CD4-positive, alpha-beta T cell treated with Interleukin-17A for 1 hour (primary cell): Measurements from ENCODE around the gene CFAP119.
"Not testable (repeated sequence)": the region's sequence is repeated elsewhere in the genome, so short reads cannot be mapped to it uniquely, and the experiment has no call there.

Experiments
- DNase-seq: peaks from one replicate; pipeline ENCODE4 v3.0.0-alpha.2; 2020

Gene CFAP119

DNA sequence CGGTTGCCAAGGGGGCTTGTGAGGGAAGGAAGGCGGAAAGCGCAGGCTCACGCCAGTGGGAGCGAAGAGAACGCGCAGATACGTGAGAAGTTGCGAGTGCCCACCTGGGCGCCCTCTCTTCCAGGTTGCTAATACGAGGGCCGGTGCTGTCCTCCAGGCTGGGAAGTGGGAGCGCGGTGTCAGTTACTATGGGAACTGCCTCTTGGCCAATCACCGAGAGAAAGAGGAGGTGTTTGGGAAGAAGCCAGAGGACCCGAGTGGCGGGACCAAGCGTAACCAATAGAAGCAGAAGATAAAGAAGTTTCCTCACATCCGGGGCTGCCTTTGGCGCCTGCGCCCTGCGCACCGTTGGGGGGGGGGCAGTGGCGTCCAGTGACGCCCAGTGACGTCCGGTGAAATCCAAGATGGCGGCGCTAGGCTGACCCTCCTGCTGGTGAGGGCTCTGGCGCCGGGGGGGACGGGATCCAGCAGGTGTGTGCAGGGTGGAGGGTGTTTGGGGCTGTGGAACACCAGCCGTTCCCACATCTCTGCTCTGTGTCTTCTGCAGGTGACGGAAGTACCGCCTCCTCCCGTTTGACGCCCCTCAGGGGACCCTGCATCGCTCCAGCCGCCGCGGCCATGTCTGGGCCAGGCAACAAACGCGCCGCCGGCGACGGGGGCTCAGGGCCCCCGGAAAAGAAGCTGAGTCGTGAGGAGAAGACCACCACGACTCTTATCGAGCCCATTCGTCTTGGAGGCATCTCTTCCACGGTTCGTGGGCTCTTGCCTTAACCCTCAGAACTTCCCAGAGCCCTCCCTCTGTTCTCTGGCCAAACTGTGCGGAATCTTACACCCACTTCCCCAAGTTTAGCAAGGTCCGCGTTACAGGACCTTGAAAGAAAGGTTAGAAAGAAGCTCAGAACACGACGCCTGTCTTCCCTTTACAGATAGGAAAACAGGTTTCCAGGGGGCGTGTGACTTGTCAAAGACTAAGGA is at the start of gene CFAP119, which contains the start of gene RNF40:
TSS of gene CFAP119 (minus strand) at position 135 of the 975 bp plus-strand sequence. CDS start 314 bp downstream, outside the sequence.
TSS of gene RNF40 (plus strand) at position 395 of the 975 bp plus-strand sequence. CDS start at position 619, 224 bp downstream.
- DNase-seq, result peak; percentile 94

DNA sequence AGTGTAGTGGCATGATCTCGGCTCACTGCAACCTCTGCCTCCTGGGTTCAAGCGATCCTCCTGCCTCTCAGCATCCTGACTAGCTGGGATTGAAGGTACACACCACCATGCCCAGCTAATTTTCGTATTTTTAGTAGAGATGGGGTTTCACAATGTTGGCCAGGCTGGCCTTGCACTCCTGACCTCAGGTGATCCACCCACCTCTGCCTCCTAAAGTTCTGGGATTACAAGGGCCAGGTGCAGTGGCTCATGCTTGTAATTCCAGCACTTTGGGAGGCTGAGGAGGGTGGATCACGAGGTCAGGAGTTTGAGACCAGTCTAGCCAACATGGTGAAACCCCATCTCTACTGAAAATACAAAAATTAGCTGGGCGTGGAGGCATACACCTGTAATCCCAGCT is 47.8 kb upstream of the CFAP119 start:
- DNase-seq, result not testable (repeated sequence)

DNA sequence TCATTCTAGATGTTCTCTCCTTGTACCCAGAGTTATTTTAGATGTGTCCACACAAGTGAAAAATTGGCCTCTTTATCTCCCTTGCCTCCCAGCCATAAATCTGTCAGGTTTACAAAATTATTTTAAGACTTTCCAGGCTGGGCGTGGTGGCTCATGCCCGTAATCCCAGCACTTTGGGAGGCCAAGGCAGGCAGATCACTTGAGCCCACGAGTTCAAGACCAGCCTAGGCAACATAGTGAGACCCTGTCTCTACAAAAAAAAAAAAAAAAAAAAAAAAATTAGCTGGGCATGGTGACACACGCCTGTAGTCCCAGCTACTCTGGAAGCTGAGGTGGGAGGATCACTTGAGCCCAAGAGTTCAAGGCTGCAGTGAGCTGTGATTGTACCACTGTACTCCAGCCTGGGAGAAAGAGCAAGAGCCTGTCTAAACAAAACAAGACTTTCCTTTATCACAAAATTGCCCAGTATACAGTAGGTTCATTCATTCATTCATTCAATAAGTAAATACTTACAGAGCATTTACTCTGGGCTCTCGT is 47.1 kb upstream of the CFAP119 start:
- not testable (repeated sequence) for DNase-seq

DNA sequence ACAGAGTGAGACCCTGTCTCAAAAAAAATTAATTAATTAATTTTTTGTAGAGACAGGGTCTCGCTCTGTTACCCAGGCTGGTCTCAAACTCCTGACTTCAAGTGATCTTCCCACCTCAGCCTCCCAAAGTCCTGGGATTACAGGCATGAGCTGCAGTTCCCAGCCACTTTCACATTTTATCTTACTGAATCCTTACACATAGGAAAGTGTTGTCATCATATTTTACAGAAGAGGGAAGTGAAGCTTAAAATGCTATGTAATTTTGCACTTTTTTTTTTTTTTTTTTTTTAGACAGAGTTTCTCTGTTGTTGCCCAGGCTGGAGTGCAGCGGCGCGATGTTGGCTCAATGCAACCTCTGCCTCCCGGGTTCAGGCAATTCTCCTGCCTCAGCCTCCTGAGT is 46.3 kb upstream of the CFAP119 start:
- no peak for DNase-seq

DNA sequence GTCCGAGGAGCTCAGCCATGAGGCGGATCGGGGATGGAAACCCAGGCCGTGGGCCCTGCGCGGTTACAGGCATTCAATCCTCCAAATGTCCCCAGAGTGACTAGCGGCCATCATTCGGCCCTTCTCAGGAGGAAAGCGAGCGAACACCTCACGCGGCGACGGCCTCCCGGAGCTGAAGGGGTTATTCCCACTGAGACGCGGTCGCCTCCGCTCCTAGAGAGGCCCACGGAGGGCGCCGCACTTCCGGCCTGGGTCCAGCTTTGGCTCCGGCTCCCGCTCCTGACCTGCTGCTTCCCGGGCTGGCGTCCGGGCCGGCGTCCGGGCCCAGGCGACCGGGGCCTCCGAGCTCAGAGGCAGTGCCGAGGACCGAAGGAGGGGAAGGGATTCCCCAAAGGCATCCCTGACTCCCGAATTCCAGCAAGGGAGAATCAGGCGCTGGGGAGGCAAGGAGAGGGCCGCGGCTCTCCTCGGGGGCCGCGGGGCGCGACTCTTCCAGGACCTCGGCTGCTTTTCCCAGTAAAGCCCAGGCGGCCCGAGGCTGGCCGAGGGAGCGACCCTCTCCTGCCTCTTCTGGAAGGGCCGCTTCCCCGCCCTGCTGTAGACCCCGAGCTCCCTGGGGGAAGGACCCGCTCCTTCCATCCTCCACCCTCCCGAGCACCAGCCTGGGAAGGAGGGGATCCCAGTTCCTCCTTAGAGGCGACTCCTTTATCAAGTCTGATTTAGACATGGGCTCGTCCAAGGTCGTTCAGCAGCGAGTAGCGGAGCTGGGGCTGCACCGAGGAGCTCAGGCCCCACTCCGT is 43.7 kb upstream of the CFAP119 start:
- peak; percentile 52 for DNase-seq

DNA sequence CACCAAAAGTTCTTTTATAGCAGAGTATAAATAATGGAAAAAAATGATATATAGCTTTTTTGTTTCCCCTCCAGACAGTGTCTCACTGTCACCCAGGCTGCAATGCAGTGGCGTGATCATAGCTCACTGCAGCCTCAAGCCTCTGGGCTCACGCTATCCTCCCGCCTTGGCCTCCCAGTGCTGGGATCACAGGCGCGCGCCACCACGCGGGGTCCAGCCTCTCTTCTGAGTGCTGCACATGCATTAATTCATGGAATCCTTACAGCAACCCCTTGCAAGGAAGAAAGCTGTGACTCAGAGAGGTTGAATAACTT is 43.2 kb upstream of the CFAP119 start:
- no peak for DNase-seq

DNA sequence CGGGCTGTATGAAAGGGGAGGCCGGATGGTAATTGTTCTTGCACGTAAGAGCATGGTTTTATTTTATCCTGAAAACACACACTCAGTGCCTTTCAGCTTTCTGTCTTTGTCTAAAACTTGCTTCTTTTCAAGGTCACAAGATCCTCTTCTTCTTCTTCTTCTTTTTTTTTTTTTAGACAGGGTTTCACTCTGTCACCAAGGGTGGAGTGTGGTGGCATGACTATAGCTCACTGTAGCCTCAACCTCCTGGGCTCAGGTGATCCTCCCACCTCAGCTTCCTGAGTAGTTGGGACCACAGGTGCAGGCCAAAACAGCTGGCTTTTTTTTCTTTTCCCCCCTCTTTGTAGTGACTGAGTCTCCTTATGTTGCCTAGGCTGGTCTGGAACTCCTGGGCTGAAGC is 41.1 kb upstream of the CFAP119 start:
- no peak for DNase-seq

DNA sequence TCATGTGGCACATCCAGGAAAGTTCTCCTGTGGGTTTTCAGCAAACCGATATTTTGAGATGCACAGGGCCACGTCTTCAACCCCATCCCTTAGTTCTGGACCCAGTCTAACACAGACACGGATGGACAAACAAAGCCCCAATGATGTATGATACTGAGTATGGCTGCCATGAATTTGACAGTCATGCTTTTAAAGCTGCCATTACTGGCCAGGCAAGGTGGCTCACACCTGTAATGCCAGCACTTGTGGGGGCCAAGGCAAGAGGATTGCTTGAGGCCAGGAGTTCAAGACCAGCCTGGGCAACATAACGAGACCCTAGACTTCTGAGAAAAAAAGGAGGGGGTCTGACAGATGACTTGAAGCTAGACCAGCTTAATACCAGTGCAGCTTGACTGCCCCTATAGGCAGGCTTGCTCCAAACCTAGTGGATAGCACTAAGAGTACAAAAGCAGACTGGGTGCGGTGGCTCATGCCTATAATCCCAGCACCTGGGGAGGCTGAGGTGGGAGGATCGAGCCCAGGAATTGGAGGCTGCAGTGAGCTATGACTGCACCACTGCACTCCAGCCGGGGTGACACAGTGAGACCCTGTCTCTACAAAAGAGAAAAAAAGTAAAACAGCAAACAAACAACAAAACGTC is 35.9 kb upstream of the CFAP119 start:
- DNase-seq, result no peak

DNA sequence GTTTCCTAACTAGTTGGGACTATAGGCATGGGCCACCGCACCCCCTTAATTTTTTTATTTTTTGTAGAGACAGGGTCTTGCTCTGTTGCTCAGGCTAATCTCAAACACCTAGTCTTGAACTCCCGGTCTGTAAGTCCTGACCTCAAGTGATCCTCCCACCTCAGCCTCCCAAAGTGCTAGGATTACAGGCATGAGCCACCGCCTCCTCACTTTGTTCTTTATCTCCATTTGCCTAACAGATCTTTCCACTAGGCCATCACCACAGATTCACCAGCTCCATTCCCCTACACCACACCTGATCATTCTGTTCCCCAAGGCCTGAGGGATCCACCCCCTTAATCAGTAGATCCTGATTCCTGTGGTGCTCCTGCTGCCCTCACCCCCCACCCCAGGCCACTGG is 32.8 kb upstream of the CFAP119 start:
- DNase-seq, result no peak

DNA sequence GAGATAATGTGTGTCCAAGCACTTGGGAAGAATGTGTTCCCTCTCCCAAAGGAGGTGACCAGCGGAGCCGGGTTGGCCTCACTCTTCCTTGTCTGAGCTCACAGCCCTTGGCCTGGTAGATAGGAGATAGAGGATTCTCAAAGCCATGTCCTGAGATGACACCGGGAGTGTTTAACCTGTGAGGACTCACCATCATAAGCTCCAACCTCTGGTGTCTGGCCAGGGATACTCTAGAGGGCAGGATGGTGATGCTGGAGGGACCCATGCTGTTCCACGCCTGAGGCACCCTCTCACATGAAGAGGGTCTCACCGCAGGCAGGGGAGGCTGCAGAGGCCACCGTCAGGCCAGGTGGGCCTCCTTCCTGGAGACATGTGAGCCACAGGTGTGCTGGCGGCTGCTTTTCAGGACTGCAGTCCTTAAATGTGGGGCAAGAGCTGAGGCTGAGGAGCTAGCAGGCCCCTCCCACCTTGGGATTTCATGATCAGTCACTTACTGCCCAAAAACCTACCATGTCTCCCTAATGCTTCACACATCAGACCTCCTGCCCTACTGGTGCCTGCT is 31.7 kb upstream of the CFAP119 start:
- DNase-seq, result no peak

DNA sequence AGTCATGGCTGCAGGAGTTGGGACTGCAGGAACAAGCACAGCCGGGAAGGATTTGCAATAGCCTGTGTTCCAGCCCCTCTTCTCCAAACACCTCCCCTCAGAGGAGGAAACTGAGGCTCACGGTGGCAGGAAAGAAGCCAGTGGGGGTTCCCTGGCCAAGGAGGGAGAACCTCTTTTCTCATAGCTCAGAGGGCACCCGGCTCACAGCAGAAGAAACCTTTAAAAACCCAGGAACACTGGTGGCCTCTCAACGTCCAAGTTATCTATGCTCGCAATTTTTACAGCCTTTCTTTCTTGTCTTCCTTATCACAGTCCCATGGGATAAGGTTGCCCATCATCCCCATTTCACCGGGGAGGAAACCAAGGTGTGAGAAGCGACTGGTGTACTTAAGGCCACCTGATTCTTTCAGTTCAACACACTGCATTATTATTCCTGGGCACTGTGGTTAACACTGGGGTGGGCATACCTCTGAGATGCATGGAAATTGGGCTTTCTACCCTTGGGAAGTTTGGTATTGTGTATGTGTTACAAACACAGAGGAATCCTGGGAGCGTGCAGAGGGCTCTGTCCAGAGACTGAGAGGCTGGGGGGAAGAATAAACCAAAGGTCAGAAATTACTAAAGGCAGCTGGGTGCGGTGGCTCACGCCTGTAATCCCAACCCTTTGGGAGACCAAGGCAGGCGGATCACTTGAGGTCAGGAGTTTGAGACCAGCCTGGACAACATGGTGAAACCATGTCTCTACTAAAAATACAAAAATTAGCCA is 25.9 kb upstream of the CFAP119 start:
- DNase-seq, result no peak

DNA sequence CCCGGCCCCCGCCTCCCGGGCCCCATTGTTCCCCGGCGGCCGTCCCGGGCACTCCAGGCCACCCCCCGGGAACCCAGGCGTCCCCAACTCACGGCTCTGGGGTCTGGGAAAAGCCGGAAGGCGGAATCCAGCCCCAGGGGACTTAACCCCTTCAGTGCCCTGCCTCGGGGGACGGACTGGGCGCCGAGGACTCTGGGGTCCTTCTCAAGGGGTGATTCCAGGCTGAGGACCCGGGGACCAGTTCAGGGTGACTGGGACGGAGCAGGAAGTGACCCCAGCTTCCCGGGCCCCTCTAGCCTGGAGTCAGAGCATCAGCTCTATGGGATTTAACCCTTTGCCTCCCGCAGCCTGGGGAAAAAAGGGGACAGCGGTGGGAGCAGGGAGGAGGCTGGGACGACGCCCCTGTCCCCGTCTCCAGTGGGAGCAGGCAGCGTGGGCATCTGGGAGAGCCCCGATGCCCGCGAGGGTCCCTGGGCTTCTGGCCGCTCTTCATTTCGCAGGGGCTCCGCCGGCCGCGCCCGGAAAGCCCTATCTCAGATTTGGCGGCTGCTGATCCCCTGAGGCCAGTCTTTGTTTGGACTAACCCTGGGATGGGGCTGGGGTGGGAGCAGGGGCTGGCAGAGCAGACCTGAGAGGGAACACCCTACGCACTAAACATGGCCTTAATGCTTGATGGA is 25.2 kb upstream of the CFAP119 start, which contains the start of gene ZNF629:
TSS of gene ZNF629 (minus strand) at position 270 of the 677 bp plus-strand sequence. CDS start 2,723 bp downstream, outside the sequence.
- DNase-seq, result peak; percentile 30

DNA sequence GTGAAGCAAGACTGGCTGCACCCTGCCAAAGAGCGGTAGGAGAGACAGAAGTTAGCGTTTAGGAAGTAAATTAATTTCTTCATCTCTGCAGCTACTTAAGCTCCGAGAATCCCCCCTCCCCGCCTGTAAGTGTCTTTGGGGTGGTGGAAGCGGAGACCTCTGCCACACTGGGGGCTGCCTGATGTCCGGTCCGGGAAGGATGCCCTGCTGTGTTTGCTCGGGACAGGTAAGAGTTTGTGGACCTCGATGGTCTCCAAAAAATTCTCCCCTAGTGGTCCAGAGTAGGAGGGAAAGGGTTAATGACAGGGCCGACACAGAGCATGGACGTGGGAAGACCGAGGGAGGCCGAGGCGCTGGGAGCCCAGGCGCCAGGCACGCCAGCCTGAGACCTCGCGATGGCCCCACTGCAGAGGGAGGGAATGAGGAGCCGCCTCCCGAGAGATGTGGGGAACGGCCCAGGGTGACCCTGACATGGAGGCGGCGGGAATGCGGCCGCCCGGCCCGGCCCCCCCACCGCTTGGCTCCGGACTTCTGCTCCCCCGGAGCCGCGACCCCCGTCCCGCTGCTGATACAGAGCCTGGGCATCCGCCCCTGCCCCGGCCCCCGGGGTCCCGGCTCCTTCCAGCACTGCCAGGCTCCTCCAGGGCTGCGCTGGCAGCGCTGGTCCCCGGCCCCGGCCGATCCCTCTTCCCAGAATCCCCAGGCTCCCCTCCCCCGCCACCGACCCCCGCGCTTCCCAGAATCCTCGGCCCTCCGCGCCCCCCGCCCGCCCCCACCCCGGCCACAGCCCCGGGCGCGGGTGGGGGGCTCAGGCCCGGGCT is 24.5 kb upstream of the CFAP119 start:
- no peak for DNase-seq

DNA sequence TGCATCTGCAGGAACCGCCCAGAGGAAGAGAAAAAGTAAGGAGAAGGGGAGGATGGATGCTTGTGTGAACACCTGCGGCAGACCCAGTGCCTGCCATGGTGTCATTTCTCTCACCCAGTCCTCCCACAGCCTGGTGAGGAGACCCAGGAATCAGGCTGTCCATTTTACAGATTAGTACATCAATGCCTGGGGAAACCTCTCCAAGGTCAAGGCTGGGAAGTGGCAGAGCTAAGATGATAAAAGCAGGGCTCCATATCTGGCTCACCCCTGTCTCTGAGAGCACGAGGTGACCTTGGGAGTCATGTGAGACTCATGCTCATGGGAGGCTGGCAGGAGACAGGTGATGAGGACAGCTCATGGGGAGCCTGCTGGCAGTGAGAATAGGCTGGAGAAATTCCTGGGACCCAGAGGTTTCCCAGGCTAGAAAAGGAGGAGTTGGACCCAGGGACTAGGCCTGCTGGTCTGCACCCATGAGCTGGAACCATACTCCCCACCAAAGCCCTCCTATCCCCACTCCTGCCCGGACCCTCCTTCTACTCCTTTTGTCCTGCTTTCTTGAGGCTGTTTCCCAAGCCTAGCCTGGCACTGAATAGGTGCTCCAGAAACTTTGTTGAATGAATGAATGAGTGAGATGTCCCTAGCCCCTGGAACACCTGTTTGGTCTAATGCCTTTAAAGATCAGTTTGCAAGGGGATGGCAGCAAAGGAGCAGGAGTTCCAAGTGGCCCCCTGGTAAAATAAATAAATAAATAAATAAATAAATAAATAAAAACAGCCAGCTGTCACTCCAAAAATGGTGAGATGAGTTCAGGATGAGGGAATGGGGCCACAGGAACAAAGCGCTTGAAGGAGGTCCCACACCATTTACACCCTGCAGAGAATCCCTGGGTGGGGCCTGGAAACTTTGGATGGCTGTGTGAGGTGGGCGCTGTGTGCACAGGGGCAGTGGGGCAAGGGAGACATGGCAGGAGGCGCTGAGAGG is 23.6 kb upstream of the CFAP119 start:
- no peak for DNase-seq

DNA sequence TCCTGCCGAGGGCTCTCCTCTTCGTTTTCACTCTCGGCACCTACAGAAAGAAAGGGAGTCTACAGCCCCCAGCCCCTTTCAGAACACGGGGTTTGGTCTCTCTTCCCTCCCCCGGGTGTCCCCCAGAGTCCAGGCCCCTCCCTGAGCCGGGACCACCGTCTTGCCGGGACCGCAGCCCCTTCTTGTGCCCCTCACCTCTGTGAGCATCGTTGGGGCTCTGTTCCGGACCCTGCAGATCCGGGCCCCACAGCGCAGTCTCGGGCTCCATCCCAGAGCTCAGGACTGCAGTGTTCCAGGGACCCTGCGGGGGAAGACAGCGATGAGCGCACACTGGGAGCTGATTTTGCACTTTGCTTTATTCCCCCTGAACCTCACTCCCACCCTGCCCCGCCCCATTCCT is 22.4 kb upstream of the CFAP119 start:
- no peak for DNase-seq

DNA sequence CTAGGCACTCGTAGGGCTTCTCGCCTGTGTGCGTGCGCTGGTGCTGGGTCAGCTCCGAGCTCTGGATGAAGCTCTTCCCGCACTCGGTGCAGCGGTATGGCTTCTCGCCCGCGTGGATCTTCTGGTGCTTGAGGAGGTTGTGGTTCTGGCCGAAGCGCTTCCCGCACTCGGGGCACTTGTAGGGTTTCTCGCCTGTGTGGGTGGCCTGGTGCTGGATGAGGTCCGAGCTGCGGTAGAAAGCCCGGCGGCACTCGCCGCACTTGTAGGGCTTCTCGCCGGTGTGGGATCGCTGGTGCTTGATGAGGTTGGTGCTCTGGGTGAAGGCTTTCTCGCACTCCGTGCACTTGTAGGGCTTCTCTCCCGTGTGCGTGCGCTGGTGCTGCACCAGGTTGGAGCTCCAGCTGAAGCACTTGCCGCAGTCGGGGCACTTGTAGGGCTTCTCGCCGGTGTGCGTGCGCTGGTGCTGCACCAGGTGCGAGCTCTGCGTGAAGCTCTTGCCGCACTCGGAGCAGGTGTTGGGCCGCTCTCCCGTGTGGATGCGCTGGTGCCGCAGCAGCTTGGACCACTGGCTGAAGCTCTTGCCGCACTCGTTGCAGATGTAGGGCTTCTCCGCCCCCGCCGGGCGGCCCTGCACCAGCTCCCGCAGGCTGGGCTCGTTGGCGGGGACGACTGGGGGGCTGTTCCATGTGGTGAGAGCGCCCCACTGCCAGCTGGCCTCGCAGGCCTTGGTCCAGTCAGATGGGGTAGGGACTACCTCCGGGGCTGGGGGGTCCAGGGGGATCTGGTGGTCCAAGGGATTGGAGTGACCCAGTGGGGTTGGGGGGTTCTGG is 21.6 kb upstream of the CFAP119 start:
- DNase-seq, result no peak

DNA sequence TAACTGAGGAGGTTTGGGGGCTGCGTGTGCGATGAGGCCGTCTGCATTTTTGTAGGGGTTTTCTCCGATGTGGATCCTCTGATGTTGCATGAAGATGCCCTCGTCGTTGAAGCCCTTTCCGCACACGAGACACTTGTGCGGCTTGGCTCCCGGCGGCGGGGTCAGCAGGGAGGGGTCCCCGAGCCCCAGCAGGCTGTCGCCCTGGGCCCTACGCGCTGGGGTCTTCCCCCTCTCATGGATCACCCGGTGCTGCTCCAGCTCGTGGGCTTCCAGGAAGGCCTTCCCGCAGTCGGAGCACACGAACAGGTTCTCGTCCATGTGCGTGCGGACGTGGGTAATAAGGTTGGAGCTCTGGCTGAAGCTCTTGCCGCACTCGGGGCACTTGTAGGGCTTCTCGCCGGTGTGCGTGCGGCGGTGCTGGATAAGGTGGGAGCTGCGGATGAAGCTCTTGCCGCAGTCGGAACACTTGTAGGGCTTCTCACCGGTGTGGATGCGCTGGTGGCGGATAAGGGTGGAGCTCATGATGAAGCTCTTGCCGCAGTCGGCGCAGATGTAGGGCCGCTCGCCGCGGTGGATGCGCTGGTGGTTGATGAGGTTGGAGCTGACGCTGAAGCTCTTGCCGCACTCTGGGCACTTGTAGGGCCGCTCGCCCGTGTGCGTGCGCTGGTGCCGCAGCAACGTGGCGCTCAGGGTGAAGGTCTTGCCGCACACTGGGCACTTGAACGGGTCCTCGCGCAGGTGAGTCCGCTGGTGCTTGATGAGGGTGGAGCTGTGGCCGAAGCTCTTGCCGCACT is 20.8 kb upstream of the CFAP119 start:
- DNase-seq, result no peak
